Mesenteric fat pad (tissue), 1 donor: ENCODE measurements around the gene PPM1M. TPM values are rescaled to one million over a fixed set of nuclear protein-coding genes. Genes with fewer than 3 reads are reported as not detected.

Source experiments
- DNase-seq: peaks from one replicate; pipeline ENCODE4 v3.0.0-alpha.2; 2020; ENCODE audit warnings: low spot score
- total RNA-seq: library from RNA; stranded (reverse); fragmentation: NEBNext Ultra II Directional; extraction: Animal tissue kit (Norgen Biotek cat#: 25700); gene quantifications from one replicate; pipeline ENCODE4 v1.2.1, GENCODE V29; 2021
- donor health status: DM: yes; HTN: yes; CAD: no.

Gene PPM1M
- total RNA-seq, 1 donor from 2014 or later = 26.8 TPM

- no peak for DNase-seq
Observed at GRCh38 chr3:52213901-52214300, 31.7 kb upstream of the PPM1M start.

- DNase-seq = no peak
Observed at GRCh38 chr3:52215351-52215750, 30.2 kb upstream of the PPM1M start.

GRCh38 chr3:52216585-52217408, 28.8 kb upstream of the PPM1M start:
- no peak for DNase-seq

- DNase-seq = no peak
Observed at GRCh38 chr3:52217409-52217805, 28.2 kb upstream of the PPM1M start.

- no peak for DNase-seq
Observed at GRCh38 chr3:52218026-52218425, 27.5 kb upstream of the PPM1M start.

- DNase-seq = no peak
Observed at GRCh38 chr3:52218454-52218853, 27.1 kb upstream of the PPM1M start.

- no peak for DNase-seq
Observed at GRCh38 chr3:52218937-52219650, 26.5 kb upstream of the PPM1M start.

- DNase-seq = no peak
Observed at GRCh38 chr3:52220380-52221026, 25.1 kb upstream of the PPM1M start.

- no peak for DNase-seq
Observed at GRCh38 chr3:52221141-52221562, 24.4 kb upstream of the PPM1M start.

- DNase-seq = no peak
Observed at GRCh38 chr3:52221563-52222318, 23.8 kb upstream of the PPM1M start.

- DNase-seq = no peak
Observed at GRCh38 chr3:52222319-52223221, 23.0 kb upstream of the PPM1M start.

GRCh38 chr3:52223449-52224408, 21.8 kb upstream of the PPM1M start:
- DNase-seq = no peak

- DNase-seq = no peak
Observed at GRCh38 chr3:52225452-52226228, 19.9 kb upstream of the PPM1M start, which contains the start of gene TLR9. Gene TLR9 (minus strand): TSS chr3:52225645. CDS start chr3:52225529, 116 bp downstream.

- DNase-seq = no peak
Observed at GRCh38 chr3:52226229-52226817, 19.2 kb upstream of the PPM1M start.

GRCh38 chr3:52227117-52227516, 18.4 kb upstream of the PPM1M start:
- no peak for DNase-seq

GRCh38 chr3:52227766-52228165, 17.8 kb upstream of the PPM1M start:
- DNase-seq = no peak

- DNase-seq = no peak
Observed at GRCh38 chr3:52228266-52228665, 17.3 kb upstream of the PPM1M start.
